Neural progenitor cell (in vitro differentiated cells): Measurements from ENCODE around the gene HELB. TPM values are rescaled to one million over a fixed set of nuclear protein-coding genes. Genes with fewer than 3 reads are reported as not detected.

Source experiments
- DNase-seq: peaks from one replicate; pipeline ENCODE4 v3.0.0-alpha.2; 2016; ENCODE audit warnings: low spot score
- H2AFZ ChIP-seq: fragments of 200-600 bp; sonication (generic); replicated peaks from 2 replicates; pipeline ENCODE4 v1.6.1; 2016; ENCODE audit warnings: antibody characterized with exemption
- H3F3A ChIP-seq: fragments of 200-600 bp; sonication (generic); 2 replicates; pipeline ENCODE4 v1.6.1; 2016; ENCODE audit warnings: antibody characterized with exemption, low read depth
- H3K27ac ChIP-seq: fragments of 200-600 bp; sonication (generic); 2 replicates; pipeline ENCODE4 v1.5.1; 2016; ENCODE audit warnings: mild to moderate bottlenecking
- H3K27me3 ChIP-seq: fragments of 200-600 bp; sonication (generic); 2 replicates; pipeline ENCODE4 v1.6.1; 2016; ENCODE audit warnings: mild to moderate bottlenecking, moderate library complexity
- H3K36me3 ChIP-seq: fragments of 200-600 bp; sonication (generic); 2 replicates; pipeline ENCODE4 v1.5.1; 2016
- H3K4me1 ChIP-seq: fragments of 200-600 bp; sonication (generic); 2 replicates; pipeline ENCODE4 v1.6.1; 2016; ENCODE audit warnings: mixed run types
- H3K4me2 ChIP-seq: fragments of 200-600 bp; sonication (generic); 2 replicates; pipeline ENCODE4 v1.6.1; 2016
- H3K4me3 ChIP-seq: fragments of 200-600 bp; sonication (generic); 2 replicates; pipeline ENCODE4 v1.5.1; 2016
- H3K79me2 ChIP-seq: fragments of 200-600 bp; sonication (generic); 2 replicates; pipeline ENCODE4 v1.6.1; 2016; ENCODE audit warnings: low read depth
- H3K9ac ChIP-seq: fragments of 200-600 bp; sonication (generic); 2 replicates; pipeline ENCODE4 v1.6.1; 2016
- H3K9me3 ChIP-seq: fragments of 200-600 bp; sonication (generic); 2 replicates; pipeline ENCODE4 v1.5.1; 2016; ENCODE audit warnings: low read depth
- H4K20me1 ChIP-seq: fragments of 200-600 bp; sonication (generic); 2 replicates; pipeline ENCODE4 v1.6.1; 2016; ENCODE audit warnings: low read depth
- H3K27ac Mint-ChIP-seq: 3 replicates; pipeline ENCODE4 v1.8.0; 2021; ENCODE audit warnings: mixed read lengths
- H3K27me3 Mint-ChIP-seq: 2 replicates; pipeline ENCODE4 v1.8.0; 2022; ENCODE audit warnings: low read depth, mild to moderate bottlenecking, inconsistent platforms, moderate library complexity, mixed read lengths; ENCODE audit not compliant: insufficient read depth
- H3K36me3 Mint-ChIP-seq: 3 replicates; pipeline ENCODE4 v1.8.0; 2021; ENCODE audit warnings: mixed read lengths
- H3K4me1 Mint-ChIP-seq: 3 replicates; pipeline ENCODE4 v1.8.0; 2021; ENCODE audit warnings: mixed read lengths
- H3K4me3 Mint-ChIP-seq: 3 replicates; pipeline ENCODE4 v1.8.0; 2021; ENCODE audit warnings: mild to moderate bottlenecking, moderate library complexity, mixed read lengths
- H3K9me3 Mint-ChIP-seq: 3 replicates; pipeline ENCODE4 v1.8.0; 2020; ENCODE audit warnings: mixed read lengths
- EZH2 ChIP-seq: fragments of 200-600 bp; sonication (generic); IDR thresholded peaks from 2 replicates; pipeline ENCODE4 v1.6.1; 2017; ENCODE audit warnings: antibody characterized with exemption, mild to moderate bottlenecking, moderate library complexity
- EZH2phosphoT487 ChIP-seq: fragments of 200-600 bp; sonication (generic); IDR thresholded peaks from 2 replicates; pipeline ENCODE4 v1.6.1; 2017; ENCODE audit warnings: antibody characterized with exemption
- total RNA-seq: library from RNA; depleted of rRNA; stranded (reverse); fragments of >200 nt; gene quantifications from 2 replicates; pipeline ENCODE4 v1.2.3, GENCODE V29; 2015; ENCODE audit warnings: low replicate concordance
- TF ChIP-seq, protein P1 (sequence below): fragments of 200-600 bp; sonication (generic); IDR thresholded peaks from 2 replicates; pipeline ENCODE4 v1.5.1; 2017; ENCODE audit warnings: antibody characterized with exemption, mild to moderate bottlenecking

HELB gene
- total RNA-seq, 1 donor from 2014 or later, result 10.7 TPM

DNA sequence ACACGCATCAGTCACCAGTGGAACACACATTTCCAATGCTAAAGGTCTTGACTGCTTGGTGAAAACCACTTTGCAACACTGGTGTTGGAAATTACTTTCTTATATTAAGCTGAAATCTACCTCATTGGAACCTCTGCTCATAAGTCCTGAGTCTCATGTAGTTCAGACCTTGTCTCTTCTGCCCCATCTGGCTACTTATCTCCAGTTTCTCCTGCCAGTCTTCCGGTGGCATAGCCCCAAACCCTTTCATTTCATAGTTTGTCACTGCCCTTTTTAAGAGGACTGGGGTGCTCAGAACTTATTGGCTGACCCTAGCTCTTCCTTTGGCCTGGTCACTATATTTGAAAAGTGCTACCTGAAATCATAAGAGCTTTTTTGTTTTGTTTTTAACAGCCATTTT is 43.7 kb downstream of the HELB start:
- Mint-ChIP-seq H3K4me1 (no peaks in the 10 kb centered on the region), H3K9me3 (peaks cover 20% of the 10 kb centered on the region), H3K27me3 (peaks cover 5% of the 10 kb centered on the region), H3K36me3 (peaks cover 29% of the 10 kb centered on the region), H3K4me3 (no peak overlapping the region), H3K27ac (no peak overlapping the region)
- Histone ChIP-seq H2AFZ (no peak overlapping the region), H3K4me3 (no peak overlapping the region), H4K20me1 (no peaks in the 10 kb centered on the region), H3K9ac (no peak overlapping the region), H3K9me3 (no peaks in the 10 kb centered on the region), H3K36me3 (peaks cover 5% of the 10 kb centered on the region), H3K27me3 (no peaks in the 10 kb centered on the region), H3K4me1 (no peaks in the 10 kb centered on the region), H3F3A (no peaks in the 10 kb centered on the region), H3K27ac (no peak overlapping the region), H3K79me2 (no peaks in the 10 kb centered on the region), H3K4me2 (no peak overlapping the region)
- TF ChIP-seq, protein P1, sequence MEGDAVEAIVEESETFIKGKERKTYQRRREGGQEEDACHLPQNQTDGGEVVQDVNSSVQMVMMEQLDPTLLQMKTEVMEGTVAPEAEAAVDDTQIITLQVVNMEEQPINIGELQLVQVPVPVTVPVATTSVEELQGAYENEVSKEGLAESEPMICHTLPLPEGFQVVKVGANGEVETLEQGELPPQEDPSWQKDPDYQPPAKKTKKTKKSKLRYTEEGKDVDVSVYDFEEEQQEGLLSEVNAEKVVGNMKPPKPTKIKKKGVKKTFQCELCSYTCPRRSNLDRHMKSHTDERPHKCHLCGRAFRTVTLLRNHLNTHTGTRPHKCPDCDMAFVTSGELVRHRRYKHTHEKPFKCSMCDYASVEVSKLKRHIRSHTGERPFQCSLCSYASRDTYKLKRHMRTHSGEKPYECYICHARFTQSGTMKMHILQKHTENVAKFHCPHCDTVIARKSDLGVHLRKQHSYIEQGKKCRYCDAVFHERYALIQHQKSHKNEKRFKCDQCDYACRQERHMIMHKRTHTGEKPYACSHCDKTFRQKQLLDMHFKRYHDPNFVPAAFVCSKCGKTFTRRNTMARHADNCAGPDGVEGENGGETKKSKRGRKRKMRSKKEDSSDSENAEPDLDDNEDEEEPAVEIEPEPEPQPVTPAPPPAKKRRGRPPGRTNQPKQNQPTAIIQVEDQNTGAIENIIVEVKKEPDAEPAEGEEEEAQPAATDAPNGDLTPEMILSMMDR, result no peak
- TF ChIP-seq EZH2, result no peak
- no peak for TF ChIP-seq EZH2phosphoT487
- DNase-seq, result no peak

DNA sequence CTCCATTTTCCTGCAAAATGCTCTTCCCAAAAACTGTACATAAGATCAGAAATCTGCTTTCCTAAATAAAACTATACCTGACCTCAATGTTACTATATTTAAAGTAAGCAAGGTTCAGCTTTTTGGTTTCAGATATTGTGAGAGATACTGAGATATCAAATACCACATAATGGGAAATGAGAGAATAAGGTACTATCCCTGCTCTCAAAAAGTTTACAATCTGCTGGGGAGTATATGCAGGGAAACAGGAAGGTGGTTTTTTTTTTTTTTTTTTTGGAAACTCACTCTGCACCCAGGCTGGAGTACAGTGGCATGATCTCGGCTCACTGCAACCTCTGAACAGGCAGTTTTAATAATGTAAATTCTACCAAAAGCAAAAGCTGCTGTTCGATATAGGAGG is 49.0 kb downstream of the HELB start:
- H3K9me3 ChIP-seq, result no peaks in the 10 kb centered on the region
- no peak overlapping the region for H3K4me3 Mint-ChIP-seq
- peaks cover 2% of the 10 kb centered on the region for H3K27me3 Mint-ChIP-seq
- no peak overlapping the region for H3K4me2 ChIP-seq
- H3K9ac ChIP-seq, result no peak overlapping the region
- H3F3A ChIP-seq, result no peaks in the 10 kb centered on the region
- no peaks in the 10 kb centered on the region for H3K9me3 Mint-ChIP-seq
- no peaks in the 10 kb centered on the region for H3K36me3 ChIP-seq
- no peaks in the 10 kb centered on the region for H3K27me3 ChIP-seq
- H2AFZ ChIP-seq, result no peak overlapping the region
- H3K36me3 Mint-ChIP-seq, result peaks cover 18% of the 10 kb centered on the region
- no peaks in the 10 kb centered on the region for H3K79me2 ChIP-seq
- no peak for DNase-seq
- no peaks in the 10 kb centered on the region for H4K20me1 ChIP-seq
- H3K4me1 Mint-ChIP-seq, result peaks cover 5% of the 10 kb centered on the region
- no peak overlapping the region for H3K27ac Mint-ChIP-seq
- H3K4me3 ChIP-seq, result no peak overlapping the region
- H3K4me1 ChIP-seq, result no peaks in the 10 kb centered on the region
- no peak overlapping the region for H3K27ac ChIP-seq
- TF ChIP-seq, protein P1, result no peak

DNA sequence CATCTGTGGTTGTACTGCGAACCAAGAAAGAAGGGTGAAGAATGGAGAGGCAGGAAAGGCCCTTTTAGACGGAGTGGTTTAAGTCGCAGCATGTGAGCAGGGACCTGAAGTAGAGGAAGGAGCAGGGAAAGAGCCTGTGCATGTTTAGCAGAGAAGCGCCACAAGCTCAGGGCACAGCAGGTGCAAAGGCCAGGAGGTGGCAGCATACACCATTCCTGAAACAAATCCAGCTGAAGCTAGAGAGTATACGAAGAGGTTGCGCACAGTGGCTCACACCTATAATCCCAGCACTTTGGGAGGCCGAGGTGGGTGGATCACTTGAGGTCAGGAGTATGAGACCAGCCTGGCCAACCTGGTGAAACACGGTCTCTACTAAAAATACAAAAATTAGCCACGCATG is 49.9 kb downstream of the HELB start:
- Histone ChIP-seq H3K27ac (no peak overlapping the region), H3K79me2 (no peaks in the 10 kb centered on the region), H3K4me2 (no peak overlapping the region), H3F3A (no peaks in the 10 kb centered on the region), H3K9me3 (no peaks in the 10 kb centered on the region), H3K4me1 (no peaks in the 10 kb centered on the region), H2AFZ (no peak overlapping the region), H3K36me3 (no peaks in the 10 kb centered on the region), H3K9ac (no peak overlapping the region), H4K20me1 (no peaks in the 10 kb centered on the region), H3K27me3 (no peaks in the 10 kb centered on the region), H3K4me3 (no peak overlapping the region)
- Mint-ChIP-seq H3K4me3 (no peak overlapping the region), H3K27me3 (peaks cover 2% of the 10 kb centered on the region), H3K4me1 (peaks cover 5% of the 10 kb centered on the region), H3K36me3 (peaks cover 20% of the 10 kb centered on the region), H3K9me3 (no peaks in the 10 kb centered on the region), H3K27ac (no peak overlapping the region)
- peak; percentile 58 for DNase-seq
- TF ChIP-seq EZH2phosphoT487, result no peak
- TF ChIP-seq, protein P1, result peak; percentile 52
- no peak for TF ChIP-seq EZH2

- Mint-ChIP-seq H3K4me3 (no peak overlapping the region), H3K27ac (peak overlapping the region; percentile 80), H3K9me3 (no peaks in the 10 kb centered on the region), H3K4me1 (peaks cover 5% of the 10 kb centered on the region), H3K27me3 (peaks cover 2% of the 10 kb centered on the region), H3K36me3 (peaks cover 19% of the 10 kb centered on the region)
- Histone ChIP-seq H3K4me1 (no peaks in the 10 kb centered on the region), H3F3A (no peaks in the 10 kb centered on the region), H3K79me2 (no peaks in the 10 kb centered on the region), H3K9me3 (no peaks in the 10 kb centered on the region), H3K36me3 (no peaks in the 10 kb centered on the region), H2AFZ (no peak overlapping the region), H4K20me1 (no peaks in the 10 kb centered on the region), H3K4me3 (no peak overlapping the region), H3K27ac (no peak overlapping the region), H3K9ac (no peak overlapping the region), H3K4me2 (no peak overlapping the region), H3K27me3 (no peaks in the 10 kb centered on the region)
- DNase-seq, result no peak
- no peak for TF ChIP-seq EZH2
- TF ChIP-seq, protein P1, result no peak
- TF ChIP-seq EZH2phosphoT487, result no peak
Observed at GRCh38 chr12:66352899-66353298, 50.6 kb downstream of the HELB start.
